Ammon's horn (tissue), 1 donor: ENCODE data around the gene CFDP1.
A peak's percentile ranks its signal among the peaks of the same experiment; 100 is the strongest.
"Not testable (repeated sequence)": the region's sequence is repeated elsewhere in the genome, so short reads cannot be mapped to it uniquely, and the experiment has no call there.

Source experiments
- DNase-seq: peaks from one replicate; pipeline ENCODE4 v3.0.0-alpha.2; 2016; ENCODE audit warnings: low spot score

Gene CFDP1

DNA sequence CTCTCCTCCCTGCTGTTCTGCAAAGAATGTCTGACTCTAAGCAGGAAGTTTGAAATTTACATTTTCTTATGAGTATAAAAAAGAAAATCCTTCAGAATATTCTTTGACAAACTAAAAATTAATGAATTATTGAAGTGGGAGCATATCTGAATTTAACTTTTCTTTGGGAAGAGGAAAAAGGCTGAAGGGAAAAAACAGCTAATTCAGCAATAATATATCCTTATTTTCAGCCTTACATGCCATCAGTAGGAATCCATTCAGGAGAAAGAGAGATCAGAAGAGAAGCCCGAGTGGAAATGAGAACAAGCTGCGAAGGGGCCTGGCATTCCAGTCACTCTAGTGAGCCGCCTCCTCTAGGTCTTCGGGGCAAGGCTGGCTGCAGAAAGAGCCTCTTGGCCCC lies 140.1 kb downstream of the CFDP1 start:
- no peak for DNase-seq

DNA sequence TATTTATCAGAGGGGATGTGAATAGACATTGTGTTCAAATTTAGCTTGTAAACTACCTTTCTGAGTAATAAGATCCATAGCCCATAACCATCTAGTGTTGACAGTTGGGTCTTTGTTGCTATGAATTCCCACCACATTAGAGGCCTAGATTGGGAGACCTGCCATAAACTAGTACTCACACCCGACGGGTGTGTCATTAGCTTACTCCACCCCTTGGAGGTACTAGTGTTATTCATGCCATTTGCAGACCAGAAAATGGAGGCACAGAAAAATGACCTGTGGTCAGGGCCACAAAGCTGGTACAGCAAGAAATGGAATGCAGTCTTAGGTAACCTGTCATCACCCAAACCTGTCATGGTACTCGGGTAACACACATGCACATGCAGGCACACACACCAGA lies 140.6 kb downstream of the CFDP1 start:
- DNase-seq, result no peak

DNA sequence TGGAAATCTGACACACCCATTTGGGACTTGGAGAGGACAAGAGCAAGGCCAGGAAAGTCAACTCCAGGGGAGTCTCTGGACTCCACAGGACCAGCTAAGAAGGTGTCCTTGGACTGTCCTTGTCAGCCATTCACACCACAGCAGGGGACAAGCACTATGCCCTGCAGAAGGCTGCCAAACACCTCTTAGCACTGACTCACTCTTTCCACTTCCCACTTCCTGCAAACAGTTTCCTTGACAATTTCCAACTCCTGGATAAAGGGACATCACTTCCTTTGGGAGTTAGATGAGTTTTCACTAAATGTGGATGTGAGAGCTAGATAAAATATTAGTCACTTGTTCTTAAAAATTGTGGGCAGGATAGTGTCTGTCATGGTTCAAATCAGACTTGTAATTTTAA lies 144.1 kb downstream of the CFDP1 start:
- no peak for DNase-seq

DNA sequence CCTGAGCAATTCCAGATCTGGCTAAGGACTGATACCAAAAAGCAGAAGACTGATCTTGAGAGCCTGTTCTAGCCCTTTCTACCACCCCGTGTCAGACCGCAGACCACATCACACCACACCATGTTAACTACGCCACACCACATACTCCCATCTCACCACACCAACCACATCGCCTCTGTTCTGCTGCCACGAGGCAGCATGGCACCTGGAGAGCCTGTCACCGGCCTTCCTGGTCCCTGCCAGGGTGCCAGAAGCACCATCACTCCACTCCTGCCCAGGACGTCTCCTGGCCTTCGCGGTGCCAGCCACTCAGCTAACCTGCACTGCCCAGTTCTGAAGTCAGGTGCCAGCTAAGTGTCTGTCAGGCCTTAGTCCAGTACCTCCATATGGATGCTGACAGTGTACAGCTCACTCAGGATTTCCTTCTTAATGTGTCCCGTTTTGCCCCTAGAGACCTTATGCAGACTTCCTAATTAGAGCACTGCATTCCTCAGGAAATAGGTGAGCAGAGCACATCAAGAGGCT lies 144.6 kb downstream of the CFDP1 start:
- no peak for DNase-seq

DNA sequence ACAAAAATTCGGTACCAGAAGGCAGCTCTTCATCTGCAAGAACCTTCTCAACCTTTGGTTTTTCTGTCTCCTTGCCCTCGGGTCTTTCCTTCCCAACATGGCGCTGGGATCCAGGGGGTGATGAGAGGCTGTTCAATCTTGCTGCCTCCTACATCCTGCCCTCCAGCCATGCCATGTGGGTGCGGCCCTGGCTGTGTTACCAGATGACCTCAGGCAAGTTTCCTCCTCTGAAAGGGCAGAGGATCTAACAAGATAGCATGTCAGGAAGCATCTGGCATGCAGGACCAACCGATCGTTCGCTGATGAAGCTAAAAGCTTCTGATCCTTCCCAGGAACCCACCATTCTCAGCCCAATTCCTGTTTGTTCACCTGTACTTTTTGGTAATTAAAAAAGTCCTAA lies 145.1 kb downstream of the CFDP1 start:
- DNase-seq, result no peak

DNA sequence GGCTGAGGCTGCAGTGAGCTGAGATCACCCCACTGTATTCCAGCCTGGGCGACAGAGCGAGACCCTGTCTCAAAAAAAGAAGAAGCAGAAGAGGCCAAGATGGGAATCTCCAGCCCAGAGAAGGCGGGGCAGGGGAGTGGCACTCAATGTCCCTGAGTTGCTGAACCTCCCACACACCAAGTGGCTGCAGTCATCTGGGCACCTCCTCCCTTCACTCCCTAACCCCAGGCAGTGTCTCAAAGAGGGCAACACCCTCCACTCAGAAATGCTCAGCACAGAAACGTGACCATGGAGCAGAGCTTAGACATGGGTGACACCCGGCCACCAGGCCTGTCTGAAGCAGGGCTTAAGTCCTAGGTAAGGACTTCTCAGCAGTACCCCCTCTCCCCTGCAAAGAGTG lies 145.6 kb downstream of the CFDP1 start:
- DNase-seq, result no peak

DNA sequence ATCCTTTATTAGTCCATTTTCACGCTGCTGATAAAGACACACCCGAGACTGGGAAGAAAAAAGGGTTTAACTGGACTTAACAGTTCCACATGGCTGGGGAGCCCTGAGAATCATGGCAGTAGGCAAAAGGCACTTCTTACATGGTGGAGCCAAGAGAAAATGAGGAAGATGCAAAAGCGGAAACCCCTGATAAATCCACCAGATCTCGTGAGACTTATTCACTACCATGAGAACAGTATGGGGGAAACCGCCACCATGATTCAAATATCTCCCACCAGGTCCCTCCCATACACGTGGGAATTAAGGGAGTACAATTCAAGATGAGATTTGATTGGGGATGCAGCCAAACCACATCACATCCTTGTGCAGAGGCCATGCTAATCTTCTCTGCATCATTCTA lies 146.9 kb downstream of the CFDP1 start:
- DNase-seq, result no peak

DNA sequence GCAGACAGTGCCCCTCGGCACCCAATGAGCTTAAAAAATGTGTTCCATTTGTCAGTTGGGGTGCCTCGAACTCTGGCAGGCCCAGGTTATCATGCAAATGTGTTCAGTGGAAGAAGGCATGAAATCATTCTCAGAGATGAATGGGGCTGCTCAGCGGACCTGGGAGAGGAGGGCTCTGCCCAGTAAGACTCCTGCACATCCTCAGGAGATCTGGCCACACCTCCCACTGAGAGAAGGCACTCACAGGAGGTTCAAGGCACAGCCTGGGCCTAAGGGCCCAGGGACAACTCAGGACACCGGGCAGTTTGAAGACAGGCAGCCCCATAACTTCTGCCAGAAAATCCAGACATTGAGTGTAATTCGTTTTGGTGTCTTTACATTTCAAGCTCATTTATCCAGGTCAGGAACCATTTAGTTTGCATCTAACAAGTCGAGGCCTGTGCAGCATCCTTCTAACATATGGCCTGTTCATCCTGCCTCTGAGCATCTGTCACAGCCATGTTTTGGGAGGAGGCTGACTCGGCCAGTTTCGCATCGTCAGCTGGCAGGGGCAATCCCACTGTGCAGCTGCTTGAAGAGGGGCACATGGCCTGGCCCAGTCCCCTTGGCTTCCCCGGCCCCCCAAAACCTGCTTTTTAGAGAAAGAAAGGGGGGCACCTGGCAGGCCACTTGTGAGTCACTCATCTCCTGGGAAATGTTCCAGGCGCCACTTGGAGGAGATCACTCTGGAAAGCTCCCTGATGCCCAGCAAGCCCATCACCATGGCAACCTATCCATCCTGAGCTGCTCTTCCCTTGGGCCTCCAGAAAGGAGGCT lies 150.6 kb downstream of the CFDP1 start:
- DNase-seq, result peak; percentile 40

DNA sequence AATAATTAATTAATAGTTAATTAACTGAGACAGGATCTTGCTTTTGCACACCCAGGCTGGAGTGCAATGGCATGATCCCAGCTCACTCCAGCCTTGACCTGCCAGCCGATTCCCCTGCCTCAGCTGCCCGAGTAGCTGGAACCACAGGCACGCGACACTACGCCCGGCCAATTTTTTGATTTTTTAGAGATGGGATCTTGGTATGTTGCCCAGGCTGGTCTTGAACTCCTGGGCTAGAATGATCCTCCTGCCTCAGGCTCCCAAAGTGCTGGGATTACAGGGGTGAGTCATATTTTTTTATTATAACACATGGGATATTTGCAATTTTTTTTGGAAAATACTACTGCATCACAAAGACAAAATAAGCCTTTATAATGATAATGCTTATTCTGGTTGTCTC lies 151.5 kb downstream of the CFDP1 start:
- no peak for DNase-seq

DNA sequence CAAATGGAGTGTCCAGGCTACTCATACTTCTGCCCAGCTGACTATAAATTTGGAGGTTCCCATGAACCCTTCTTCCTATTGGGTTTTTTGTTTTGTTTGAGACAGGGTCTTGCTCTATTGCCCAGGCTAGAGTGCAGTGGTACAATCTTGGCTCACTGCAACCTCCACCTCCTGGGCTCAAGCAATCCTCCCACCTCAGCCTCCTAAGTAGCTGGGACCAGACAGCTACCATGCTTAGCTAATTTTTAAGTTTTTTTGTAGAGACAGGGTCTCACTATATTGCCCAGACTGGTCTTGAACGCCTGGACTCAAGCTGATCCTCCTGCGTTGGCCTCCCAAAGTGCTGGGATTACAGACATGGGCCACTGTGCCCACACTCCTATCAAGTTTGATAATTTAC lies 152.3 kb downstream of the CFDP1 start:
- DNase-seq, result not testable (repeated sequence)

DNA sequence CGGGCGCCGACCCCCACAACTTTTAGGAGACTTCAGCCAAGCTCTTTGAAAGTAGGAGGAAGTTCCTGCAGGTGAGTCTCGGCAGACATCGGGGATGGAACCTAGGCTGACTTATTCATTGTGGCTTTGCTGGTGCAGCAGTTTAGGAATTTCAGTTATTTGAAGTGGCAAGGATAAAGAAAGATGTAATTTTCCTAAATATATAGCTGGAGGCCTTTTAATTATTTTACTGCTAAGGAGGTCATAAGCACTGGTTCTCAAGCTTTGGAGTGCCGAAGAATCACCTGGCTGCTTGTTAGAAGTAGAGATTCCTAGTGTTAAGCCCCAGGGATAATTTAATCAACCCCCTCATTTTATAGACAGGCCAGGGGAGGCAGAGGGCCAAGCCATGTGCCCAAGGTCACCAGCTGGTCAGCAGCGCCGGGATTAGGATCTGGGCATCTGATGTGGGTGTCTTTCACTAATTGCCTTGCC lies 152.9 kb downstream of the CFDP1 start:
- no peak for DNase-seq

DNA sequence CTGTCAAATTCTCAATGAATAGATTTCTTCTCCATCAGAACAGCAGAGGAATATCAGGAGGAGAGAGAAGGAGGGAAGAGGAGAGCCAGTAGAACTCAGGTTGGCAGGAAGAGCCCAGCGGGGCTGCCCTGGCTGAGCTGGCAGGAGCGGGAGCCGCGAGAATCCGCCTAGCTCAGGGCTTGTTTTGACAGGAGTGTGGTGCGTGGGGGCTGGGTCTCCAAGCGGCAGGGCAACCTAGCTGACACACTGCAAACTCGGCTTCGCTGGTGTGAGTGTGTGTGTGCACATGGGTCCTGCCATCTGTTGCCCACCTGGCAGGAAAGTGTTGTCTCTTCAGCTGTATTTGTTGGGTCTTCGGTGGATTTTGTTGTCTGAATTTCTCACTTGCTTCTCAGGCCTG lies 154.0 kb downstream of the CFDP1 start:
- DNase-seq, result no peak

DNA sequence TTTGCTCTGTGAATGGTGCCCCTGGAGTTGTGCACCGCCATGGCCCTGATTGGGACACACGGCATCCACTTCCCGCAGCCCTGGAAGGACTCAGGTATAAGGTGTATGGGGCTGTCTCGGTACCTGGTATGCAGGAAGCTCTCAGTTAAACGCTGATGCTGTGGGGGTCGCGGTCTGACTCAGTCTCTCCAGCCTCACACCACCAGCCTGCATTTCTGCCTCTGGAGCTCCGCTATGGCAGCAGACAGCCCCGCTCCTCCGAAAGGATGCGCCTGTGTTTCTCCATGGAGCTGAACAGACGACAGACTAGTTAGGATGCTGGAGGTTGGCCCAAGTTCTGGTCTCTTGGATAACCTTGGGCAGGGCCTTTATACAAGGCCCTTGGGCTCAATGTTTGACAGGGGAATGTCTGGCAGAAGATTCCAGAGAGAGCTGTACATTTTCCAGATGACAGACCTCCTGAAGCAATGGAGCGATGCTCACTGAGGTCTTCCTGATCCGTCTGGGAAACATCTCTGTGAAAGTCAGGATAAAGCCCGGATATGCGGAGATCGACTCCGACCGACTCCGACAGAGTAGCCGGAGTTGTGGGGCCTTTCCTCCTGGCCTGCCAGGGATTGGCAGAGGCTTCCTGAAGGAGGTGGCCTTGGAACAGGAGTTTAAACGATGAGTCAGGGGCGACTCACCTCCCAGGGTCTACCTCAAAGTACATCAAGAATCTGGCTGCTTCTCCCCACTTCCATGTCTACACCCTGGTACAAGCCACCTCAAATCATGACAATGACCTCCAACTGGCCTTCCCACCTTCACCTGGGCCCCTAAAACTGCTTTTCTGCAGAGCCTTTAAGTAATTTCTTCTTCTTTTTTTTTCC lies 160.0 kb downstream of the CFDP1 start:
- DNase-seq, result no peak

DNA sequence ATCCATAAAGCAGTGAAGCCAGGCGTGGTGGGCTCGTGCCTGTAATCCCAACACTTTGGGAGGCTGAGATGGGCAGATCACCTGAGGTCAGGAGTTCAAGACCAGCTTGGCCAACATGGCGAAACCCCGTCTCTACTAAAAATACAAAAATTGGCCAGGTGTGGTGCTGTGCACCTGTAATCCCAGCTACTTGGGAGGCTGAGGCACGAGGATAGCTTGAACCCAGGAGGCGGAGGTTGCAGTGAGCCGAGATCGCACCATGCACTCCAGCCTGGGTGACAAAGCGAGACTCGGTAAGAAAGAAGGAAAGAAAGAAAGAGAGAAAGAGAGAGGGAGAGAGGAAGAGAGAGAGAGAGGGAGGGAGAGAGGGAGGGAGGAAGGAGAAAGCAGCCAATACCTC lies 160.7 kb downstream of the CFDP1 start:
- not testable (repeated sequence) for DNase-seq

DNA sequence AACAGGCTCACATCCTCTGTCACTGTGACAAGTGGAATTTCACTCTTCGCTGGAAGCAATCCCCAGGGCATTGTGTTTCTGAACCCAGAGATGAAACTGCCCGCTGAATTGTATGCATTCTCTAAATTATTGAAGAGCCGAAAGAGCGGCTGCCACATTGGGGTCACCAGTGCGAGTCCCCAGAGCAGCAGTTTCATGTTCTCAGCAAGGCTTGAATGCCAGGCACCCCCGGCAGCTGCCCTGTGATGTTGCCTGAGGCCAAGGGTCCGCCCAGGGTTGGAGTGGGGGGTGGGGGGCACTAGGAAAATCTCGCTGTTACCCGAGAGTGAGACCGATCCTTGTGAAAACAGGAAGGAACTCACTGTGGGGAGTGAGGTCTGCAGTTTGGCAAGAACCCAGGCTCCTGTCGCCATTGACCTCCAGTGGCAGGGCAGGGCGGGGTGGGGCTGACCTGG lies 161.2 kb downstream of the CFDP1 start:
- no peak for DNase-seq

DNA sequence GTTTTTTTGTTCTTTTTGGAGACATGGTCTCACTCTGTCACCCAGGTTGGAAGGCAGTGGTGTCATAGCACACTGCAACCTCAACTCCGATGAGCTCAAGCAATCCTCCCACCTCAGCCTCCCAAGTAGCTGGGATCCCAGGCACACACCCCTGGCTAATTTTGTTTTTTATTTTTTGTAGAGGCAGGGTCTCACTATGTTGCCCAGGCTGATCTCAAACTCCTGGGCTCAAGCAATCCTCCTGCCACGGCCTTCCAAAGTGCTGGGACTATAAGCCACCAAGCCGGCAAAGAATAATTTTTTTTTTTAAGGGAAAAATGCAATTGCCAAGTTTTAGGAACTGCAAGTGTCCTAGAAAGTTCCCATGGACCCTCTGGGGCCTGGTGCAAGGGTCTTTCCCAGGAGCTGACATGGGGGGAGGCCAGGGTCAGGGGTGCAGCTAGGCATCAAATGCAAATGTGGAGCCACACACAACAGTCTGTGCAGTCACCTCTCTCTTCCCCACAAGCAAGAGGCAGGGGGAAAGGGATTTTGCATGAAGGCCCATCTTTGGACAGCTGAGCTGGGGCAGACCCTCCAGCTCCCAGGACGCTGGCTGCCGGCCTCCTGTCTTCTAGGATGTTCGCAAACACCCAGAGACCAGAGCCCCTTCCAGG lies 161.7 kb downstream of the CFDP1 start:
- DNase-seq, result no peak

DNA sequence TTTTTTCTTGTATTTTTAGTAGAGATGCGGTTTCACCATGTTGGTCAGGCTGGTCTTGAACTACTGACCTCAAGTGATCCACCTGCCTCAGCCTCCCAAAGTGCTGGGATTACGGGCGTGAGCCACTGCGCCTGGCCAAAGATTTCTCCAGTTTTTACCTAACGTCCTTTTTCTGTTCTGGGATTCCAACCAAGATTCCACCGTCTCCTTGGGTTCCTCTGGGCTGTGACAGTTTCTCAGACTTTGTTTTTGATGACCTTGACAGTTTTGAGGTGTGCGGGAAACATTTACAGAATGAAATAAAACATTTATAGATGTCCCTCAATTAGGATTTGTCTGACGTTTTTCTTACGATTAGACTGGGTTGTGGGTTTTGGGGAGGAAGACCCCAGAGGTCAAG lies 163.9 kb downstream of the CFDP1 start:
- DNase-seq, result not testable (repeated sequence)

DNA sequence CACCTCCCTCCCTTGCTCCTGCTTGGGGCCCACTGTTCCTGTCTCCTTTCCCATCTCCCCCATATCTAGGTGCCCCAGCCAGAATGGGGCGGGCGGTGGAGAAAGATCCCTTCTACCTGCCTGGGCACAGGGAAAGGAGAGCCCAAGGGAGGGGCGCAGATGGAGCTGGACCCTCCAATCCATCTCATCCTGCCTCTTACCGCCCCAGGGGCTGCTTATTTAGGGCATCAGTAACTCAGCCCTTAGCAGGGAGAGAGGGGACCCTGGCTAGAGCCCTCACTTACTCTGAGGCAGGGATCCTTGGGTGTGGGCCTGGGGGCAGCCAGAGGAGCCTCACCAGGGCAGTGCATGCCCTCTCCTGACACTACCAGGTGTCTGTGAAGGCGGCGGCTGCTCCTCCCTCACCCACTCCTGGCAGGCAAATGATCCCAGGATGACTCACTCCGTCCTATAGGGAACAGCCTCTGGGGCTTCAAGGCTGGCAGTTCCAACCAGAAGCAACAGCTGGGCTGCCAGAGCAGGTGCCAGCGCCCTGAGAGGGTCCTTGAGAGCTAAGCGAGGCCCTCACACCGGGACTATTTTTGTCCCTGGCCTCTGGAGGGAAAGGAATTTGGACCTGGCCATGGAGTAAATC lies 165.6 kb downstream of the CFDP1 start:
- DNase-seq, result no peak

DNA sequence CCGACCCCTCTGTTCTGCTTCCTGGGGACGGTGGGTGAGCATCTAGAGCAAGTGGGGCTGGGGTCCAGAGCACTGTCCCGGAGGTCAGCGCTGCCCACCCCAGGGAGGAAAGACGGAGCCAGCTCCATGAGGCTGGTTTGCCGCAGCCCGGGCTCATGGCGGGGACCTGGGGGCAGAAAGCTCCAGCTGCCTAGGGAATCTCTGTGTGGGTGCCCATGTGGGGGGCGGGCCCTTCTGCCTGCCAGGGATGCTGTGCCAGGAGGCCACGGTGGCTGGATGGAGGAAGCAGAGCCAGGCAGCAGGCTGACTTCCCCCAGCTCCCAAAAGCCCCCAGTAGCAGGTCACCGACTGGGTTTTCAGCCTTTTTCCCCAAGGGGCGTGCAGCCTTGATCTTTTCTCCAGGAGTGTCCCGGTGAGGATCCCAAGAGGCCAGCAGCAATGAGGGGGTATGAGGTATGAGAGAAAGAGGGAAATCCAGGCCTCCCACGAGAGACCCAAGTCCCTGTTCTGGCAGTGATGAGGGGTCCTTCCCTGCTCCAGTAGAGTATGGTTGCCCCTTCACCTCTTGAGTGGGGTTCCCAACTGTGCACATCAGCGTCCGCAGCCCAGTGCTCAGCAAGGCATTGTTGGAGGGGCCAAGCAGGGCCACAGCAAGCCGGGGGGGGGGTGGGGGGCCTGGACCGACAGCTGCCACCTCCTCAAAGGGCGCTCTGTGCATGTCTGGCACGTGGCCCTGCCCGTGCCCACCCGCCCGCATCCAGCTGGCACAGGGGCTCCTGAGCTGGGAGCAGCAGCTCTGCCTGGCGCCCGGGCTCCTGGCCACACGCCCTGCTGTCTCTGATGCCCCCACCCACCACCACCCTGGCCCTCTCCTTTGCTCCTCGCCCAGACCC lies 166.3 kb downstream of the CFDP1 start:
- DNase-seq, result peak; percentile 85

DNA sequence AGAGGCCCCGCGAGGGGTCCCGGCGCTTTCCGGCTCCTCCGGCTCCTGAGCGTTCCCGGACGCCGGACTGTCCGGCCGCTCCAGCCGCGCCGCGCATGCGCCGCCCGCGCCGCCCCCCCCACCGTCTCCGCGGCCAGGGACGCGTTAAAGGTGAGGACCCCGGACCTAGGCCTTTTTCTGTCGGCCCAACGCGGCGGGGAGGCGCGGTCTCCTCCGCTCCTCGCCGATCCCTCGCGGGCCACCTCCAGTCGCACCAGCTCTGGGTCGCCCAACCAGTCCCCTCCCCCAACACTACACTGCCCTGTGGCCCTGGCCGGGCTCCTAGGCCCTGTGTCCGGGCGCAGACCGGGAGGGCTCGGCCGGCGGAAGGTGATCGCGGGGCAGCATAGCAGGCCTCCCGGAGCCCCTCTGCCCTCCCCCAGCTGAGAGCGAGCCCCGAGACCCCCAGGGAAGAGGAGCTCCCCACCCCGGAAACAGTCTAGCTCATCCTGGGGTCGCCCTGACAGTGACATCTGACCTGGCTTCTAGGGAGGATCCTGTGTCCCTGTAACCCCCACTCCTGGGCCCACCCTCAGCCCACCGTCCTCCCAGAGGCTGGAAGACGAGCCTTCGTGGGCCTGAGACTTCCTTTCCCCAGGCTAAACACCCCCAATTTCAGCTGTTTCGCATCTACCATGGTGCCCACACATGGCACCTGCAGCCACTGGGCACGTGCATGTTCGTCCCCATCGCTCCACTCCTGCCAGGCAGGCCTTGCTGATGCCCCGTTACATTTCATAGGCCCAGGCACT lies 167.2 kb downstream of the CFDP1 start:
- peak; percentile 68 for DNase-seq
